A673 (cell line): Measurements from ENCODE around the gene KIF5C. TPM values are rescaled to one million over a fixed set of nuclear protein-coding genes. Genes with fewer than 3 reads are reported as not detected.

Experiments used
- BruUV-seq: library from RNA; stranded (reverse); fragments of 400-500 nt; replicated peaks from 2 replicates; lab custom pipeline; 2021; lab: Mats Ljungman, UMichigan
- CTCF ChIA-PET: fragments of 300-600 bp; sonication (Branson Sonifier 250); formaldehyde crosslinking; loops from one replicate; lab custom pipeline; 2022; ENCODE audit warnings: antibody characterized with exemption; lab: Charles Lee
- POLR2A ChIA-PET: fragments of 300-600 bp; sonication (Branson Sonifier 250); formaldehyde crosslinking; loops from one replicate; lab custom pipeline; 2022; ENCODE audit warnings: antibody characterized with exemption; ENCODE audit not compliant: low non-redundant PET; lab: Charles Lee
- DNase-seq: peaks from one replicate; pipeline ENCODE4 v3.0.0-alpha.2; 2015; ENCODE audit warnings: low spot score
- H3K27ac ChIP-seq: fragments of 200-600 bp; sonication (generic); 2 replicates; pipeline ENCODE4 v1.5.1; 2016; ENCODE audit warnings: mixed run types, low read depth, mild to moderate bottlenecking, mixed read lengths, antibody characterized with exemption, low read length; ENCODE audit not compliant: poor library complexity, severe bottlenecking
- H3K27me3 ChIP-seq: fragments of 200-600 bp; sonication (generic); replicated peaks from 2 replicates; pipeline ENCODE4 v1.6.1; 2017; ENCODE audit warnings: mixed run types, low read depth, mild to moderate bottlenecking, mixed read lengths, antibody characterized with exemption, low read length; ENCODE audit not compliant: insufficient read depth, poor library complexity
- H3K36me3 ChIP-seq: fragments of 200-600 bp; sonication (generic); 2 replicates; pipeline ENCODE4 v1.6.1; 2016; ENCODE audit warnings: mixed run types, mild to moderate bottlenecking, mixed read lengths, antibody characterized with exemption, low read length; ENCODE audit not compliant: insufficient read depth, poor library complexity, severe bottlenecking
- H3K4me1 ChIP-seq: fragments of 200-600 bp; sonication (generic); 2 replicates; pipeline ENCODE4 v1.6.1; 2017; ENCODE audit warnings: mixed run types, mild to moderate bottlenecking, mixed read lengths, antibody characterized with exemption, low read length; ENCODE audit not compliant: insufficient read depth, poor library complexity, severe bottlenecking
- H3K4me3 ChIP-seq: fragments of 200-600 bp; sonication (generic); 2 replicates; pipeline ENCODE4 v1.5.1; 2016; ENCODE audit warnings: low read depth, mixed run types, mild to moderate bottlenecking, mixed read lengths, low read length; ENCODE audit not compliant: poor library complexity, severe bottlenecking
- H3K9me3 ChIP-seq: fragments of 200-600 bp; sonication (generic); 2 replicates; pipeline ENCODE4 v1.6.1; 2016; ENCODE audit warnings: mixed run types, low read depth, mild to moderate bottlenecking, mixed read lengths, antibody characterized with exemption, low read length; ENCODE audit not compliant: poor library complexity, severe bottlenecking
- EZH2 ChIP-seq: fragments of 200-600 bp; sonication (generic); IDR thresholded peaks from 2 replicates; pipeline ENCODE4 v1.6.1; 2017; ENCODE audit warnings: borderline replicate concordance, low read depth, mild to moderate bottlenecking, mixed read lengths, antibody characterized with exemption, low read length; ENCODE audit not compliant: poor library complexity, severe bottlenecking
- intact Hi-C: fragments of 100-400 bp; cut with micrococcal nuclease; formaldehyde crosslinking; loops from one replicate; pipeline ENCODE4 v1.10.0; 2022; ENCODE audit not compliant: unreplicated experiment
- total RNA-seq: library from RNA; stranded (reverse); gene quantifications from 2 replicates; pipeline ENCODE4 v1.2.3, GENCODE V29; 2021
- TF ChIP-seq, protein P1 (sequence below): fragments of 300-800, 200-600 bp; sonication (generic); conservative IDR thresholded peaks from 2 replicates; pipeline ENCODE4 v1.5.1; 2017; ENCODE audit warnings: low read depth, mild to moderate bottlenecking, antibody characterized with exemption, low read length, moderate library complexity, mixed read lengths

KIF5C gene
- total RNA-seq, 1 experiment from 2014 or later: 0.58 TPM

- intact Hi-C loops: no loop called here
- TF ChIP-seq, protein P1, sequence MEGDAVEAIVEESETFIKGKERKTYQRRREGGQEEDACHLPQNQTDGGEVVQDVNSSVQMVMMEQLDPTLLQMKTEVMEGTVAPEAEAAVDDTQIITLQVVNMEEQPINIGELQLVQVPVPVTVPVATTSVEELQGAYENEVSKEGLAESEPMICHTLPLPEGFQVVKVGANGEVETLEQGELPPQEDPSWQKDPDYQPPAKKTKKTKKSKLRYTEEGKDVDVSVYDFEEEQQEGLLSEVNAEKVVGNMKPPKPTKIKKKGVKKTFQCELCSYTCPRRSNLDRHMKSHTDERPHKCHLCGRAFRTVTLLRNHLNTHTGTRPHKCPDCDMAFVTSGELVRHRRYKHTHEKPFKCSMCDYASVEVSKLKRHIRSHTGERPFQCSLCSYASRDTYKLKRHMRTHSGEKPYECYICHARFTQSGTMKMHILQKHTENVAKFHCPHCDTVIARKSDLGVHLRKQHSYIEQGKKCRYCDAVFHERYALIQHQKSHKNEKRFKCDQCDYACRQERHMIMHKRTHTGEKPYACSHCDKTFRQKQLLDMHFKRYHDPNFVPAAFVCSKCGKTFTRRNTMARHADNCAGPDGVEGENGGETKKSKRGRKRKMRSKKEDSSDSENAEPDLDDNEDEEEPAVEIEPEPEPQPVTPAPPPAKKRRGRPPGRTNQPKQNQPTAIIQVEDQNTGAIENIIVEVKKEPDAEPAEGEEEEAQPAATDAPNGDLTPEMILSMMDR: no peak
- Histone ChIP-seq H3K4me1 (no peaks in the 10 kb centered on the region), H3K27ac (no peak overlapping the region), H3K27me3 (peaks cover 16% of the 10 kb centered on the region), H3K36me3 (no peaks in the 10 kb centered on the region), H3K4me3 (no peak overlapping the region), H3K9me3 (peaks cover 4% of the 10 kb centered on the region)
- ChIA-PET CTCF (no interaction called here), POLR2A (no interaction called here)
- BruUV-seq: no TSS peak
- no peak for DNase-seq
Observed at GRCh38 chr2:149042881-149043280, 167.9 kb downstream of the KIF5C start.

- Histone ChIP-seq H3K9me3 (peaks cover 4% of the 10 kb centered on the region), H3K27me3 (peaks cover 2% of the 10 kb centered on the region), H3K4me1 (no peaks in the 10 kb centered on the region), H3K36me3 (no peaks in the 10 kb centered on the region), H3K4me3 (no peak overlapping the region), H3K27ac (no peak overlapping the region)
- intact Hi-C loops: no loop called here
- TF ChIP-seq, protein P1: no peak
- TF ChIP-seq EZH2: no peak
- CTCF ChIA-PET: no interaction called here
- no peak for DNase-seq
- no TSS peak for BruUV-seq
- POLR2A ChIA-PET: no interaction called here
Observed at GRCh38 chr2:149044500-149044899, 169.5 kb downstream of the KIF5C start.

- no peak for DNase-seq
- TF ChIP-seq EZH2: no peak
- TF ChIP-seq, protein P1: no peak
- no TSS peak for BruUV-seq
- Histone ChIP-seq H3K9me3 (peaks cover 4% of the 10 kb centered on the region), H3K27ac (no peak overlapping the region), H3K4me1 (no peaks in the 10 kb centered on the region), H3K4me3 (no peak overlapping the region), H3K36me3 (no peaks in the 10 kb centered on the region), H3K27me3 (no peaks in the 10 kb centered on the region)
- POLR2A ChIA-PET: no interaction called here
- CTCF ChIA-PET: no interaction called here
- intact Hi-C loops: no loop called here
Observed at GRCh38 chr2:149047118-149047517, 172.1 kb downstream of the KIF5C start.
